SU-DHL-6 (cell line): Measurements from ENCODE around the gene EPB41L4A.

Experiments used
- CTCF ChIP-seq: fragments of 200-600 bp; sonication (generic); IDR thresholded peaks from one replicate; pipeline ENCODE4 v1.5.1; 2017; ENCODE audit warnings: antibody characterized with exemption, mild to moderate bottlenecking, low read length, moderate library complexity; ENCODE audit not compliant: insufficient read depth, poor library complexity, severe bottlenecking
- EZH2phosphoT487 ChIP-seq: fragments of 200-600 bp; sonication (generic), shearing (Covaris generic); conservative IDR thresholded peaks from 2 replicates; pipeline ENCODE4 v1.6.1; 2018; ENCODE audit warnings: mild to moderate bottlenecking, antibody characterized with exemption, low read length, moderate library complexity, mixed read lengths

- TF ChIP-seq CTCF (no peak), EZH2phosphoT487 (no peak)
Measured at GRCh38 chr5:112119969-112120368, 299.1 kb downstream of the EPB41L4A start.
